ENCODE results near the gene METTL21A.

The METTL21A gene

DNA sequence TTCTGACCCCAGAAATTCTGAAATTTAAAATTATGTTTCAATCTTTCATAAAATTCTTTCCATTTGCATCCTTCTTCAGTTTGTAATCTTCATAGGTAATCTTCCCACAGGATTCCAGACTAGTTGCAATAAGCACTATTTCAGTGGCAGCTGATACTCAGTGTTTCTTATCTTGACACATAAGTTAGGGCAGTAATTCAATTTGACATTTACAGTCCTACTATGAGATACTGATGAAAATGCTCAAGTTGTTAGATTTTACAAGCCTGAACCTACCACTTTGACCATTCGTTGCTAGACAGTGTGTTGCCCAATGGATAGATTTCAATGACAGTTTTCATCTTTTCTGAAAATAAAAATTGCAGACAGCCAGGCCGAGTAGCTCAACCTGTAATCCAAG, 10.4 kb downstream of the METTL21A start:
- DNase-seq (ENCODE audit: low spot score in 2 of 2) (no peak), ATAC-seq (replicated peaks; ENCODE audit: extremely low read depth, poor library complexity, severe bottlenecking) (no peak)
- Mint-ChIP-seq H3K36me3 (ENCODE audit: insufficient read depth) (peaks cover 16% of the 10 kb centered on the region), H3K27me3 (no peaks in the 10 kb centered on the region), H3K4me1 (peaks cover 8% of the 10 kb centered on the region), H3K4me3 (no peak overlapping the region), H3K27ac (ENCODE audit: low read depth) (no peak overlapping the region), H3K9me3 (no peaks in the 10 kb centered on the region)

DNA sequence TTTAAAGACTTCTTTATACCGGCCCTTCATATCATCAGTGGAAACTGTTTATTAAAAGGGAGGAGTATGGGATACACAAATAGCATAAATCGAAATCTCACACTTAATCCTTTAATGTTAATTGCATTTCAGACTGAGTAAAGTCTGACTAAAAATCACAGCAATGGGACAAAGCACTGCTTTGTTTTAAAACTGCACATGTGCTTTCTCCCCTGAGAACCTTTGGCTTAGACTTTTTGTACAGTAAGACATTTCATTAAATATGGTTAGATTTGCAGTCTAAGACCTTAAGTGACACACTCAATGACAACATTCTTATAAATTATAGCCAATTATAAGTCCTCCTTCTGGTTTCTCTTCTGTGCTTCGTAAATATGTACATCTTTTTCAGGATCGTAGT, 12.5 kb downstream of the METTL21A start:
- Mint-ChIP-seq H3K27me3 (no peaks in the 10 kb centered on the region), H3K4me1 (peaks cover 21% of the 10 kb centered on the region), H3K9me3 (no peaks in the 10 kb centered on the region), H3K27ac (ENCODE audit: low read depth) (no peak overlapping the region), H3K4me3 (no peak overlapping the region), H3K36me3 (ENCODE audit: insufficient read depth) (peaks cover 17% of the 10 kb centered on the region)
- ATAC-seq (replicated peaks; ENCODE audit: extremely low read depth, poor library complexity, severe bottlenecking) (no peak), DNase-seq (ENCODE audit: low spot score in 2 of 2) (no peak)

DNA sequence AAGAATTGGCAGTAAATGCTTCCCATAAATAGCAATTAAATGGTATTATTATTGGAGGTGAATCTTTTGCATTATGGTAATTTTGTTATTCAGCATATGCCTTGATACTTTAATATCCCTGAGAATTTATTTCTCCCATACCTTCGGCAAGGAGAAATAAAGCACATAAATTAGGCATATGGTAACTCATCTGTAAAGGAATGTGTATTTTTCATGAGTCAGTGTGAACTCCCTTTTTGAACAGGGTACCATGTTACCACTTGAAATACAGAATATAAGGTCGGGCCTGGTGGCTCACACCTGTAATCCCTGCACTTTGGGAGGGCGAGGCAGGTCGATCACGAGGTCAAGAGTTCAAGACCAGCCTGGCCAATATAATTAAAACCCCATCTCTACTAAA, 18.4 kb downstream of the METTL21A start:
- no peaks in the 10 kb centered on the region for H3K27me3 Mint-ChIP-seq
- peaks cover 9% of the 10 kb centered on the region for H3K36me3 Mint-ChIP-seq (ENCODE audit: insufficient read depth)
- ATAC-seq (replicated peaks; ENCODE audit: extremely low read depth, poor library complexity, severe bottlenecking) (no peak), DNase-seq (ENCODE audit: low spot score in 2 of 2) (no peak)
- peaks cover 24% of the 10 kb centered on the region for H3K4me1 Mint-ChIP-seq
- no peak overlapping the region for H3K27ac Mint-ChIP-seq (ENCODE audit: low read depth)
- H3K4me3 Mint-ChIP-seq, result no peak overlapping the region
- no peaks in the 10 kb centered on the region for H3K9me3 Mint-ChIP-seq

DNA sequence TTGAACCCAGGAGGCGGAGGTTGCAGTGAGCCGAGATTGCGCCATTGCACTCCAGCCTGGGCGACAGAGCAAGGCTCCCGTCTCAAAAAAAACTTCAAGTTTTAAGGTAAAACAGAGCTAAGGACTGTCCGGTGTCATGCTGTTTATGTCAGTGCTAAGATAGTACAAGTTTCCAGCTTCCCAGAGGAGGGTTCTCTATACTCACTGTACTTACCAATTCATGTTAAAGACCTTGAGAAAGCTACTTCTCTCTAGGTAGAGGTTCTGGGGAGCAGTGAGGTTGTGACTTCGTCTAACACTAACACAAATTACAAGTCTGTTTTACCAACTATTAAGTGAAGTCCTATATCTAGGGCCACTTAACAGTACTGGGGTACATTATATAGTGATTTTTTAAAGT, 18.8 kb downstream of the METTL21A start:
- H3K4me3 Mint-ChIP-seq, result no peak overlapping the region
- H3K4me1 Mint-ChIP-seq, result peaks cover 29% of the 10 kb centered on the region
- no peaks in the 10 kb centered on the region for H3K9me3 Mint-ChIP-seq
- no peaks in the 10 kb centered on the region for H3K27me3 Mint-ChIP-seq
- H3K27ac Mint-ChIP-seq (ENCODE audit: low read depth), result no peak overlapping the region
- ATAC-seq (replicated peaks; ENCODE audit: extremely low read depth, poor library complexity, severe bottlenecking) (no peak), DNase-seq (ENCODE audit: low spot score in 2 of 2) (no peak)
- H3K36me3 Mint-ChIP-seq (ENCODE audit: insufficient read depth), result peaks cover 9% of the 10 kb centered on the region

DNA sequence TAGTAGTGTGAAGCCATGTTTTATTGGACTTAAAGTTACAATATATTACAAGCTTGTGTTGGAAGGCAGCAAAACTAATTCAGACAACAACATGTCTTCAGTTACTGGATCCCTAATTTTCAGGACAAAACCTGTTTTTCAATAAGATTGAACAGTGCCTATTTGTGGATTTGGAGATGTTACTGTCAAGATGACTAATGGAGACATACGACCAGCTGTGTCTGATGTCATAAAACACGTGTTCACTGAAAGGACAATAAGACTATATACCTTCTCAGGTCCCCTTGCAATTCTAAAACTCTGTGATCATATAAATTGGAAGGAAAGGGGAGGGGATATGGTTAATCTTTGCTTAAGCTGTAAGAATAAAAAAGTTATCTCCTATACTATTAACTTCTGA, 21.7 kb downstream of the METTL21A start:
- Mint-ChIP-seq H3K4me3 (no peak overlapping the region), H3K36me3 (ENCODE audit: insufficient read depth) (peaks cover 6% of the 10 kb centered on the region), H3K4me1 (peaks cover 30% of the 10 kb centered on the region), H3K9me3 (no peaks in the 10 kb centered on the region), H3K27me3 (no peaks in the 10 kb centered on the region), H3K27ac (ENCODE audit: low read depth) (peak overlapping the region; percentile 33)
- DNase-seq (ENCODE audit: low spot score in 2 of 2), result no peak
- ATAC-seq (replicated peaks; ENCODE audit: extremely low read depth, poor library complexity, severe bottlenecking), result no peak

DNA sequence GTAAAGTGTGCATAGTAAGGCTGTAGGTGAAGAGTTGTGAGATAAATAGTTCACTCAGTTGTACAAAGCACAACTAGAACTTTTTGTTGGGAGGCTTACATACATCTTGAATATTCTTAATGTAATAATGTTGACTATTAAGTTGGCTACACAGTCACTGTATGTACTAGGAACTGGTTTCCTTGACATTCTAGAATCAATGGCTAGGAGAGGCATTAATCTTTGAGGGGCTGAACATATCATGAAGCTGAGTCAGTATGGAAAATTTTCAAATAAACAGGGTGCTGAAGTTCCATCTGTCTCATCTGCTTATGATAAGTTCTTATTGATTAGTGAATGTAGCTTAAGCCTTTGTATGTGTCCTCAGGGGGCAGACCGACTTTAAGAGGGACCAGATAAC, 23.4 kb downstream of the METTL21A start:
- no peaks in the 10 kb centered on the region for H3K9me3 Mint-ChIP-seq
- DNase-seq (ENCODE audit: low spot score in 2 of 2) (no peak), ATAC-seq (replicated peaks; ENCODE audit: extremely low read depth, poor library complexity, severe bottlenecking) (no peak)
- H3K27me3 Mint-ChIP-seq, result no peaks in the 10 kb centered on the region
- no peak overlapping the region for H3K4me3 Mint-ChIP-seq
- H3K36me3 Mint-ChIP-seq (ENCODE audit: insufficient read depth), result peaks cover 12% of the 10 kb centered on the region
- peak overlapping the region; percentile 44 for H3K27ac Mint-ChIP-seq (ENCODE audit: low read depth)
- H3K4me1 Mint-ChIP-seq, result peaks cover 23% of the 10 kb centered on the region

DNA sequence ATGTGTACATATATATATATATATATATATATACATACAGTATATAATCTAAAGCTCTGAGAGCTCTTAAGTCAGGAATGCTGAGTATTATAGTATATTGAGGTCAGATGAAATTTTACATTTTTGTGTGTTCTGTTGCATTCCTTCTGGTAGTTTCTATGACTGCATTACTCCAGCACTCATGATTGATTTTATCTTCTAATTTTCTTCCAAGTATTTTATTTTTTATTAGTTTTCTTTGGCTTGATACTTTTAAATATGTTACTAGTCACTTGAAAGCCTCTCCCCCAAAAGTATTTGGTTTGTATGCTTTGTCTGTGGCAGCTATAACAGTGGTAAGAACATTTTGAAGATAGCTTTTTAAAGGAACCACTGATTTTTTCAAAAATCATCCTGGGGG, 25.0 kb downstream of the METTL21A start:
- Mint-ChIP-seq H3K9me3 (no peaks in the 10 kb centered on the region), H3K27me3 (no peaks in the 10 kb centered on the region), H3K4me1 (peaks cover 28% of the 10 kb centered on the region), H3K4me3 (no peak overlapping the region), H3K36me3 (ENCODE audit: insufficient read depth) (peaks cover 20% of the 10 kb centered on the region), H3K27ac (ENCODE audit: low read depth) (peak overlapping the region; percentile 61)
- no peak for ATAC-seq (replicated peaks; ENCODE audit: extremely low read depth, poor library complexity, severe bottlenecking)
- DNase-seq (ENCODE audit: low spot score in 2 of 2), result no peak

DNA sequence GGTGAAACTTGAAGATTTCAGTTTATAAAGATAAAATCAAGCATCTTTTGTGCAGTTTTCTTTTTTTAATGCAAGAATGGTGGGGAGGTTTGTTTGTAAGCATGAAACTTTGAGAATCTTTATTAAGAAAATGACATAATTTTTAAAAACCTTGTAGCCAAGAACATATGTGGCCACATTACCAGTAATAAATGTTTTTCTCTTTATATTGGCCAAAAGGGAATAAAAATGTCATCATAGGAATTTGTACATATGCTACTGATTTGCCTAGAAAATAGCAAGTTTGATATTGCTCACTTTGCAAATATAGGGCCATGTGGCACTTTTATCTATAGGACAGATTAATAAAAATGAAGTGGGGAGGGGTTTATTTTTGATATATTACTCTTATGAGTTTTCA, 25.6 kb downstream of the METTL21A start:
- no peak for ATAC-seq (replicated peaks; ENCODE audit: extremely low read depth, poor library complexity, severe bottlenecking)

DNA sequence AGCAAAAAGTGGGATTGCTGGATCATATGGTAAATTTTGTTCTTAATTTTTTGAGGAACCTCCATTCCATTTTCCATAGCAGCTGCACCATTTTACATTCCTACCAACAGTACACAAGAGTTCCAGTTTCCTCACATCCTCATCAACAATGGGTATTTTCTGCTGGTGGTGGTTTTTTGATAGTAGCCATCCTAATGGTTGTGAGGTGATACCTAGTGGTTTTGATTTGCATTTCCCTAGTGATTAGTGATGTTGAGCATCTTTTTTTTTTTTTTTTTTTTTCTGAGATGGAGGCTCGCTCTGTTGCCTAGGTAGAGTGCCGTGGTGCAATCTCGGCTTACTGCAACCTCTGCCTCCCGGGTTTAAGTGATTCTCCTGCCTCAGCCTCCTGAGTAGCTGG, 30.5 kb downstream of the METTL21A start:
- ATAC-seq (replicated peaks; ENCODE audit: extremely low read depth, poor library complexity, severe bottlenecking) (no peak), DNase-seq (ENCODE audit: low spot score in 2 of 2) (no peak)
- Mint-ChIP-seq H3K27ac (ENCODE audit: low read depth) (no peak overlapping the region), H3K27me3 (no peaks in the 10 kb centered on the region), H3K4me3 (no peak overlapping the region), H3K9me3 (no peaks in the 10 kb centered on the region), H3K36me3 (ENCODE audit: insufficient read depth) (peaks cover 40% of the 10 kb centered on the region), H3K4me1 (peaks cover 10% of the 10 kb centered on the region)

More for the DNA sequence above, 25.6 kb downstream of the METTL21A start:
- H3K4me3 Mint-ChIP-seq, result no peak overlapping the region
- peak overlapping the region; percentile 61 for H3K27ac Mint-ChIP-seq (ENCODE audit: low read depth)
- H3K36me3 Mint-ChIP-seq (ENCODE audit: insufficient read depth), result peaks cover 25% of the 10 kb centered on the region
- no peak for DNase-seq (ENCODE audit: low spot score in 2 of 2)
- no peaks in the 10 kb centered on the region for H3K9me3 Mint-ChIP-seq
- no peaks in the 10 kb centered on the region for H3K27me3 Mint-ChIP-seq
- H3K4me1 Mint-ChIP-seq, result peaks cover 28% of the 10 kb centered on the region

DNA sequence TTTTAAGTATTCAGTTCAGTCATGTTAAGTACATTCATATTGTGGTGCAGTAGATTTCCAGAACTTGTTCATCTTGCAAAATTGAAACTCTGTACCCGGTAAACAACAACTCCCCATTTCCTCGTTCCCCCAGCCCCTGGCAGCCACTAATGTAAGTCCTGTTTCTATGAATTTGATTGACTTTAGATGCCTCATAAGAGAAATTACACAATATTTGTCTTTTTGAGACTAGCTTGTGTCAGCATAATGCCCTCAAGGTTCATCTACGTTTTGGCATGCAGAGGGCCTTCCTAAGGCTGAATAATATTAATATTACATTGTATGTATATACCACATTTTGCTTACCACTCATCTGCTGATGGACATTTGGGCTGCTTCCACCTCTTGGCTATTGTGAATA, 30.9 kb downstream of the METTL21A start:
- no peak for DNase-seq (ENCODE audit: low spot score in 2 of 2)
- H3K9me3 Mint-ChIP-seq, result no peaks in the 10 kb centered on the region

DNA sequence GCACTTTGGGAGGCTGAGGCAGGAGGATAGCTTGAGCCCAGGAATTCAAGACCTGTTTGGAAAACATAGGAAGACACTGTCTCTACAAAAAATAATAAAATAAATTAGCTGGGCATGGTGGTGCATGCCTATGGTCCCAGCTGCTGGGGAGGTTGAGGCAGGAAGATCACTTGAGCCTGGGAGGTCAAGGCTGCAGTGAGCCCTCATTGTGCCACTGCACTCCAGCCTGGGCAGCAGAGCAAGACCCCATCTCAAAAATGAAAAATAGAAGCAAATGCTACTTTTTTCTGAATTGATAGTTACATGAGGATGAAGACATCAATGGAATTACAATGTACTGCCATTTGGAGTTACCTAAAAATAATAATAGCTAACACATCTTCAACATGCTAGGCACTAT, 31.9 kb downstream of the METTL21A start:
- Mint-ChIP-seq H3K4me1 (peaks cover 20% of the 10 kb centered on the region), H3K36me3 (ENCODE audit: insufficient read depth) (peaks cover 43% of the 10 kb centered on the region), H3K27me3 (no peaks in the 10 kb centered on the region), H3K4me3 (no peak overlapping the region), H3K9me3 (no peaks in the 10 kb centered on the region), H3K27ac (ENCODE audit: low read depth) (no peak overlapping the region)
- no peak for ATAC-seq (replicated peaks; ENCODE audit: extremely low read depth, poor library complexity, severe bottlenecking)
- DNase-seq (ENCODE audit: low spot score in 2 of 2), result no peak

More for the DNA sequence above, 30.9 kb downstream of the METTL21A start:
- Mint-ChIP-seq H3K4me3 (no peak overlapping the region), H3K27me3 (no peaks in the 10 kb centered on the region), H3K27ac (ENCODE audit: low read depth) (no peak overlapping the region), H3K36me3 (ENCODE audit: insufficient read depth) (peaks cover 42% of the 10 kb centered on the region), H3K4me1 (peaks cover 10% of the 10 kb centered on the region)
- no peak for ATAC-seq (replicated peaks; ENCODE audit: extremely low read depth, poor library complexity, severe bottlenecking)

DNA sequence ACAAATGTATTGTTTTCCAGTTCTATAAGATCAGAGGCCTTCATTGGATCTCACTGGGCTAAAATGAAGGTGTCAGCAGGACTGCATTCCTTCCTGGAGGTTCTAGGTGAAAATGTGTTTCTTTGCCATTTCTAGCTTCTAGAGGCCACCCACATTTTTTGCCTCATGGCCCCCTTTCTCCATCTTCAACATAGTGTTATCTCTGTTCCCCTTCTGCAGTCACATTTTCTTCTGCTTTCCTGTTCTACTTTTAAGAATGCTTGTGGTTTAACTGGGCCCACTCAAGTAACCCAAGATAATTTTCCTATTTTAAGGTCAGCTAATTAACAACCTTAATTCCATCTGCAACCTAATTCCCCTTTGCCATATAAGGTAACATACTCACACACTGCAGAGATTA, 36.1 kb downstream of the METTL21A start:
- H3K4me3 Mint-ChIP-seq, result no peak overlapping the region
- peaks cover 43% of the 10 kb centered on the region for H3K4me1 Mint-ChIP-seq
- H3K36me3 Mint-ChIP-seq (ENCODE audit: insufficient read depth), result peaks cover 49% of the 10 kb centered on the region
- H3K27ac Mint-ChIP-seq (ENCODE audit: low read depth), result no peak overlapping the region
- no peaks in the 10 kb centered on the region for H3K27me3 Mint-ChIP-seq
- DNase-seq (ENCODE audit: low spot score in 2 of 2) (no peak), ATAC-seq (replicated peaks; ENCODE audit: extremely low read depth, poor library complexity, severe bottlenecking) (no peak)
- no peaks in the 10 kb centered on the region for H3K9me3 Mint-ChIP-seq

DNA sequence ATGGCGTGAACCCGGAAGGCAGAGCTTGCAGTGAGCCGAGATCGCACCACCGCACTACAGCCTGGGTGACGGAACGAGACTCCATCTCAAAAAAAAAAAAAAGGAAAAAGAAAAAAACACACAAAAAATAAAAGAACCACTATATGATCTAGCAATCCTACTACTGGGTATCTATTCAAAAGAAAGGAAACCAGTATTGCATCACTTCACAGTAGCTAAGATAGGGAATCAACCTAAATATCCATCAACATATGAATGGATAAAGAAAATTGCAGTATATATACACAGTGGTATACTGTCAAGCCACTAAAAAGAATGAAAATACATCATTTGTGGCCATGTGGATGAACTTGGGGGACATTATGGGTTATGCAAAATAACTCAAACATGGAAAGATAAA, 37.9 kb downstream of the METTL21A start:
- Mint-ChIP-seq H3K4me1 (peaks cover 49% of the 10 kb centered on the region), H3K4me3 (no peak overlapping the region), H3K27ac (ENCODE audit: low read depth) (peak overlapping the region; percentile 9), H3K9me3 (no peaks in the 10 kb centered on the region), H3K36me3 (ENCODE audit: insufficient read depth) (peaks cover 44% of the 10 kb centered on the region), H3K27me3 (no peaks in the 10 kb centered on the region)
- ATAC-seq (replicated peaks; ENCODE audit: extremely low read depth, poor library complexity, severe bottlenecking) (no peak), DNase-seq (ENCODE audit: low spot score in 2 of 2) (no peak)

DNA sequence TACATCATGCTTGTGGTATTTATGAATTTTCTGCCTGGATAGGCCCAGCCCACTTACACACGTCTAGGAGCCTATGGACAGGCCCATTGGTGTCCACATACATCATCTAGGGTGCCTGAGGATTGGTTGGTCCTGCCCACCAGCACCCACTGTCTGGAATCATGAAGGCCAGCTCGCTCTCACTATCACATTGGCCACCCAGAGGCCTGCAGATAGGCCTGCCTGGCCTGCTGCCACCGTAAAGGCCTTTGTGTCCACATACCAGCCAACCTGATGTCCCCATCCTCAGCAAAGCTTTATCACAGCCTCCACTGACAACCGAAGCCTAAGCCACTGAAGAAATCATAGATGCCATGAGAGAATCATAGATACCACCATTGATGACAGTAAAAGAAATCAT, 40.2 kb downstream of the METTL21A start:
- ATAC-seq (replicated peaks; ENCODE audit: extremely low read depth, poor library complexity, severe bottlenecking) (no peak), DNase-seq (ENCODE audit: low spot score in 2 of 2) (no peak)
- H3K27me3 Mint-ChIP-seq, result no peaks in the 10 kb centered on the region

More for the DNA sequence above, 40.2 kb downstream of the METTL21A start:
- no peaks in the 10 kb centered on the region for H3K9me3 Mint-ChIP-seq
- peaks cover 58% of the 10 kb centered on the region for H3K4me1 Mint-ChIP-seq
- peak overlapping the region; percentile 75 for H3K27ac Mint-ChIP-seq (ENCODE audit: low read depth)
- no peak overlapping the region for H3K4me3 Mint-ChIP-seq
- H3K36me3 Mint-ChIP-seq (ENCODE audit: insufficient read depth), result peaks cover 49% of the 10 kb centered on the region
